SK-N-SH treated with all-trans-retinoic acid at 6 μM for 48 hours (cell line): ENCODE results near the gene SMIM14.

Source experiments
- ATAC-seq: fragments of 200-7000 bp; cut with Tn5 transposase; 3 replicates; pipeline ENCODE4 v1.9.1; 2020; ENCODE audit warnings: mild to moderate bottlenecking, moderate library complexity
- ARNTL ChIP-seq: fragments of 450-650 bp; formaldehyde crosslinking; IDR thresholded peaks from 2 replicates; pipeline ENCODE4 v1.5.0; 2020; ENCODE audit warnings: low read depth, mild to moderate bottlenecking, moderate library complexity, borderline replicate concordance
- BACH2 ChIP-seq: fragments of 250-450 bp; sonication (Bioruptor Pico); IDR thresholded peaks from 2 replicates; pipeline ENCODE4 v1.9.0; 2021; ENCODE audit warnings: mild to moderate bottlenecking, borderline replicate concordance
- CSDC2 ChIP-seq: fragments of 250-450 bp; sonication (Bioruptor Pico); IDR thresholded peaks from 2 replicates; pipeline ENCODE4 v1.5.0; 2020; ENCODE audit warnings: mild to moderate bottlenecking, moderate library complexity
- ESRRG ChIP-seq: fragments of 250-450 bp; sonication (Bioruptor Pico); IDR thresholded peaks from 2 replicates; pipeline ENCODE4 v1.6.1; 2021; ENCODE audit warnings: mild to moderate bottlenecking
- GLIS3 ChIP-seq: fragments of 250-450 bp; sonication (Bioruptor Pico); IDR thresholded peaks from 2 replicates; pipeline ENCODE4 v1.5.0; 2020; ENCODE audit warnings: mild to moderate bottlenecking, moderate library complexity
- ISL1 ChIP-seq: fragments of 250-450 bp; sonication (Bioruptor Pico); IDR thresholded peaks from 2 replicates; pipeline ENCODE4 v2.1.2; 2022; ENCODE audit warnings: mild to moderate bottlenecking, moderate library complexity
- OSR1 ChIP-seq: fragments of 250-450 bp; sonication (Bioruptor Pico); IDR thresholded peaks from 2 replicates; pipeline ENCODE4 v1.8.0; 2022; ENCODE audit warnings: moderate library complexity, mild to moderate bottlenecking, inconsistent platforms
- PPARA ChIP-seq: fragments of 250-450 bp; sonication (Bioruptor Pico); IDR thresholded peaks from 2 replicates; pipeline ENCODE4 v1.5.0; 2020; ENCODE audit warnings: mild to moderate bottlenecking, borderline replicate concordance
- RARB ChIP-seq: fragments of 250-450 bp; sonication (Bioruptor Pico); IDR thresholded peaks from 2 replicates; pipeline ENCODE4 v1.8.0; 2021; ENCODE audit warnings: mild to moderate bottlenecking, moderate library complexity
- SNAI2 ChIP-seq: fragments of 250-450 bp; sonication (Bioruptor Pico); IDR thresholded peaks from 2 replicates; pipeline ENCODE4 v1.5.0; 2020; ENCODE audit warnings: mild to moderate bottlenecking, moderate library complexity
- TOX ChIP-seq: fragments of 250-450 bp; sonication (Bioruptor Pico); IDR thresholded peaks from 2 replicates; pipeline ENCODE4 v1.8.0; 2021; ENCODE audit warnings: mild to moderate bottlenecking, moderate library complexity, borderline replicate concordance
- ZC3H10 ChIP-seq: fragments of 250-450 bp; sonication (Bioruptor Pico); IDR thresholded peaks from 2 replicates; pipeline ENCODE4 v1.5.1; 2021; ENCODE audit warnings: mild to moderate bottlenecking, moderate library complexity
- ZFP3 ChIP-seq: fragments of 250-450 bp; sonication (Bioruptor Pico); IDR thresholded peaks from 2 replicates; pipeline ENCODE4 v1.5.0; 2020; ENCODE audit warnings: mild to moderate bottlenecking, moderate library complexity
- ZFP30 ChIP-seq: fragments of 450-650 bp; formaldehyde crosslinking; IDR thresholded peaks from 2 replicates; pipeline ENCODE4 v1.5.0; 2022; ENCODE audit warnings: mild to moderate bottlenecking, moderate library complexity
- ZNF565 ChIP-seq: fragments of 450-650 bp; formaldehyde crosslinking; conservative IDR thresholded peaks from 2 replicates; pipeline ENCODE4 v1.5.0; 2020; ENCODE audit warnings: low read depth, mild to moderate bottlenecking, moderate library complexity
- ZNF70 ChIP-seq: fragments of 450-650 bp; formaldehyde crosslinking; IDR thresholded peaks from 2 replicates; pipeline ENCODE4 v1.5.0; 2020; ENCODE audit warnings: mild to moderate bottlenecking, moderate library complexity
- ZNF8 ChIP-seq: fragments of 450-650 bp; formaldehyde crosslinking; IDR thresholded peaks from 2 replicates; pipeline ENCODE4 v1.5.0; 2020; ENCODE audit warnings: mild to moderate bottlenecking, moderate library complexity
- TF ChIP-seq, protein P1 (sequence below): fragments of 250-450 bp; sonication (Bioruptor Pico); IDR thresholded peaks from 2 replicates; pipeline ENCODE4 v1.5.1; 2020; ENCODE audit warnings: low read depth, mild to moderate bottlenecking, moderate library complexity
- TF ChIP-seq, protein P2 (sequence below): fragments of 250-450 bp; sonication (Bioruptor Pico); IDR thresholded peaks from 2 replicates; pipeline ENCODE4 v1.5.1; 2021; ENCODE audit warnings: mild to moderate bottlenecking, moderate library complexity
- TF ChIP-seq, protein P3 (sequence below): fragments of 250-450 bp; sonication (Bioruptor Pico); IDR thresholded peaks from 2 replicates; pipeline ENCODE4 v1.8.0; 2020; ENCODE audit warnings: mild to moderate bottlenecking, moderate library complexity, borderline replicate concordance
- TF ChIP-seq, protein P4 (sequence below): fragments of 250-450 bp; sonication (Bioruptor Pico); IDR thresholded peaks from 2 replicates; pipeline ENCODE4 v1.5.0; 2020; ENCODE audit warnings: mild to moderate bottlenecking, moderate library complexity

The SMIM14 gene

DNA sequence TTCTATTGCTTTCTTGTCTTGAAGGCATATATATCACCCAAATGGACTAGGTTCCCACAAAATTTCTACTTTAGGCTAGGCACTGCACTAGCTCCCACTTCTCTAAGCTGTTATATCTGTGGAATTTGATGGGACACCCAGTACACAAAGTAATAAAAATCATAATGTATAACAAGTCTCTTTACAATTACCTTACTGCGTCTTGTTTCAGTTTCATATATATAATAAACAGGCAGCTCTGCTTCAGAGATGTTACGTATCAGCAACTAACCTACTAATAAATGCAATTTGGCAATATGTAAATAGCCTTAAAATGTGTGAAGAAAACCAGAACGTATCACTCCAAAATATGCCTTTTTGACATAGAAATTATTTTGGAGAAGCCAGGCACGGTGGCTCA is 69.5 kb downstream of the SMIM14 start:
- no peak for ATAC-seq
- TF ChIP-seq, protein P1, sequence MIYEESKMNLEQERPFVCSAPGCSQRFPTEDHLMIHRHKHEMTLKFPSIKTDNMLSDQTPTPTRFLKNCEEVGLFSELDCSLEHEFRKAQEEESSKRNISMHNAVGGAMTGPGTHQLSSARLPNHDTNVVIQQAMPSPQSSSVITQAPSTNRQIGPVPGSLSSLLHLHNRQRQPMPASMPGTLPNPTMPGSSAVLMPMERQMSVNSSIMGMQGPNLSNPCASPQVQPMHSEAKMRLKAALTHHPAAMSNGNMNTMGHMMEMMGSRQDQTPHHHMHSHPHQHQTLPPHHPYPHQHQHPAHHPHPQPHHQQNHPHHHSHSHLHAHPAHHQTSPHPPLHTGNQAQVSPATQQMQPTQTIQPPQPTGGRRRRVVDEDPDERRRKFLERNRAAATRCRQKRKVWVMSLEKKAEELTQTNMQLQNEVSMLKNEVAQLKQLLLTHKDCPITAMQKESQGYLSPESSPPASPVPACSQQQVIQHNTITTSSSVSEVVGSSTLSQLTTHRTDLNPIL (CRISPR knock-in tag) = no peak
- TF ChIP-seq TOX (CRISPR knock-in tag) = no peak
- no peak for TF ChIP-seq ZNF8
- no peak for TF ChIP-seq PPARA (CRISPR knock-in tag)

DNA sequence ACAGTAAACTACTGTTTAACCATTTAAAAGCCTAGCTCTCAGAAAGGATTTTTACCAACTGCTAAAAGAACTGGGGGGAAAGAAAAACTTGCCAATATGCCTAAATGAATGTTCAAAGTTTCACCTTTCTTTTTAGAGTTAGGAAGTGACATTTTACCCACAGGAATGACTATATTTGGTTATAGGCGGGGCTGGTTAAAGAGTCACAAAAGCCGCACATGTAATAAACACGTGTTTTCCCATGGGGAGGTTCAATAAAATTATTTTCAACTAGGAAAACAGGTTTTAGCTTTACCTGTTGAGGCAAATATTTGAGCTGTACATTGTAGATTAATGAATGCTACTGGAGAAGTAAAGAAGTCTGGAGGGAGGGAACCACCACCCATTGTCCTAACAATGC is 69.9 kb downstream of the SMIM14 start:
- ATAC-seq = no peak
- no peak for TF ChIP-seq ZNF565 (CRISPR knock-in tag)
- TF ChIP-seq, protein P2, sequence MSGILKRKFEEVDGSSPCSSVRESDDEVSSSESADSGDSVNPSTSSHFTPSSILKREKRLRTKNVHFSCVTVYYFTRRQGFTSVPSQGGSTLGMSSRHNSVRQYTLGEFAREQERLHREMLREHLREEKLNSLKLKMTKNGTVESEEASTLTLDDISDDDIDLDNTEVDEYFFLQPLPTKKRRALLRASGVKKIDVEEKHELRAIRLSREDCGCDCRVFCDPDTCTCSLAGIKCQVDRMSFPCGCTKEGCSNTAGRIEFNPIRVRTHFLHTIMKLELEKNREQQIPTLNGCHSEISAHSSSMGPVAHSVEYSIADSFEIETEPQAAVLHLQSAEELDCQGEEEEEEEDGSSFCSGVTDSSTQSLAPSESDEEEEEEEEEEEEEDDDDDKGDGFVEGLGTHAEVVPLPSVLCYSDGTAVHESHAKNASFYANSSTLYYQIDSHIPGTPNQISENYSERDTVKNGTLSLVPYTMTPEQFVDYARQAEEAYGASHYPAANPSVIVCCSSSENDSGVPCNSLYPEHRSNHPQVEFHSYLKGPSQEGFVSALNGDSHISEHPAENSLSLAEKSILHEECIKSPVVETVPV (CRISPR knock-in tag) = no peak
- TF ChIP-seq TOX (CRISPR knock-in tag) = no peak
- TF ChIP-seq, protein P1 (CRISPR knock-in tag) = no peak
- no peak for TF ChIP-seq CSDC2 (CRISPR knock-in tag)
- TF ChIP-seq ZC3H10 (CRISPR knock-in tag) = no peak
- TF ChIP-seq RARB = no peak
- TF ChIP-seq BACH2 (CRISPR knock-in tag) = no peak
- no peak for TF ChIP-seq OSR1
- no peak for TF ChIP-seq ZNF70 (CRISPR knock-in tag)
- TF ChIP-seq PPARA (CRISPR knock-in tag) = no peak
- TF ChIP-seq ESRRG (CRISPR knock-in tag) = no peak

DNA sequence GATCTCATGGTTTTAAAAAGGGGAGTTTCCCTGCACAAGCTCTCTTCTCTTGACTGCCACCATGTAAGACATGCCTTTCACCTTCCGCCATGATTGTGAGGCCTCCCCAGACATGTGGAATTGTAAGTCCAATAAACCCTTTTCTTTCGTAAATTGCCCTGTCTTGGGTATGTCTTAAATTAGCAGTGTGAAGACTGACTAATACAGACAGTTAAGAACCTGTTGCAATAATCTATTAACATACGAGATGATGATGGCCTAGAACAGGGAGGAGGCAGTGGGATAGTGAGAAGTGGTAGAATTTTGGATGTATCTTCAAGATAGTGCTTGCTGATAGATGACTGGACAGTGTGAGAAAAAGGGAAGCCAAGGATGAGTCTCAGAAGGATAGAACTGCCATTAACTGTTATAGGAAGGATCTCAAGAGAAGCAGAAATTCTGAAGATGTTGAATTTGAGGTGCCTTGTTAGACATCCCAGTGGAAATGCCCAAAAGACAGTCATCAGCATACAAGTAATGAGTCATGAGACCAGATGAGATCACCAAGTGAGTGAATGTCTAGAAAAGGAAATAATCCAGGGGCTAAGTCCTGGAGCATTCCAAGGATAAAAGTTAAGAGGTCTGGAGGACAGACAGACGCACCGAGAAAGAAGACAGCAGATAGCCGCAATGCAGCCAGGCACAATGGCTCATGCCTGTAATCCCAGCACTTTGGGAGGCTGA is 72.6 kb downstream of the SMIM14 start:
- TF ChIP-seq, protein P1 (CRISPR knock-in tag) = no peak
- no peak for TF ChIP-seq ZFP3 (CRISPR knock-in tag)
- TF ChIP-seq RARB = no peak
- no peak for TF ChIP-seq PPARA (CRISPR knock-in tag)
- TF ChIP-seq, protein P3, sequence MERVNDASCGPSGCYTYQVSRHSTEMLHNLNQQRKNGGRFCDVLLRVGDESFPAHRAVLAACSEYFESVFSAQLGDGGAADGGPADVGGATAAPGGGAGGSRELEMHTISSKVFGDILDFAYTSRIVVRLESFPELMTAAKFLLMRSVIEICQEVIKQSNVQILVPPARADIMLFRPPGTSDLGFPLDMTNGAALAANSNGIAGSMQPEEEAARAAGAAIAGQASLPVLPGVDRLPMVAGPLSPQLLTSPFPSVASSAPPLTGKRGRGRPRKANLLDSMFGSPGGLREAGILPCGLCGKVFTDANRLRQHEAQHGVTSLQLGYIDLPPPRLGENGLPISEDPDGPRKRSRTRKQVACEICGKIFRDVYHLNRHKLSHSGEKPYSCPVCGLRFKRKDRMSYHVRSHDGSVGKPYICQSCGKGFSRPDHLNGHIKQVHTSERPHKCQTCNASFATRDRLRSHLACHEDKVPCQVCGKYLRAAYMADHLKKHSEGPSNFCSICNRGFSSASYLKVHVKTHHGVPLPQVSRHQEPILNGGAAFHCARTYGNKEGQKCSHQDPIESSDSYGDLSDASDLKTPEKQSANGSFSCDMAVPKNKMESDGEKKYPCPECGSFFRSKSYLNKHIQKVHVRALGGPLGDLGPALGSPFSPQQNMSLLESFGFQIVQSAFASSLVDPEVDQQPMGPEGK (CRISPR knock-in tag) = no peak
- no peak for TF ChIP-seq ARNTL
- TF ChIP-seq ESRRG (CRISPR knock-in tag) = no peak
- TF ChIP-seq, protein P2 (CRISPR knock-in tag) = no peak
- TF ChIP-seq ISL1 (CRISPR knock-in tag) = no peak
- no peak for TF ChIP-seq OSR1
- TF ChIP-seq GLIS3 (CRISPR knock-in tag) = no peak
- no peak for TF ChIP-seq ZFP30 (CRISPR knock-in tag)
- no peak for TF ChIP-seq CSDC2 (CRISPR knock-in tag)
- TF ChIP-seq ZC3H10 (CRISPR knock-in tag) = no peak
- no peak for TF ChIP-seq TOX (CRISPR knock-in tag)
- TF ChIP-seq, protein P4, sequence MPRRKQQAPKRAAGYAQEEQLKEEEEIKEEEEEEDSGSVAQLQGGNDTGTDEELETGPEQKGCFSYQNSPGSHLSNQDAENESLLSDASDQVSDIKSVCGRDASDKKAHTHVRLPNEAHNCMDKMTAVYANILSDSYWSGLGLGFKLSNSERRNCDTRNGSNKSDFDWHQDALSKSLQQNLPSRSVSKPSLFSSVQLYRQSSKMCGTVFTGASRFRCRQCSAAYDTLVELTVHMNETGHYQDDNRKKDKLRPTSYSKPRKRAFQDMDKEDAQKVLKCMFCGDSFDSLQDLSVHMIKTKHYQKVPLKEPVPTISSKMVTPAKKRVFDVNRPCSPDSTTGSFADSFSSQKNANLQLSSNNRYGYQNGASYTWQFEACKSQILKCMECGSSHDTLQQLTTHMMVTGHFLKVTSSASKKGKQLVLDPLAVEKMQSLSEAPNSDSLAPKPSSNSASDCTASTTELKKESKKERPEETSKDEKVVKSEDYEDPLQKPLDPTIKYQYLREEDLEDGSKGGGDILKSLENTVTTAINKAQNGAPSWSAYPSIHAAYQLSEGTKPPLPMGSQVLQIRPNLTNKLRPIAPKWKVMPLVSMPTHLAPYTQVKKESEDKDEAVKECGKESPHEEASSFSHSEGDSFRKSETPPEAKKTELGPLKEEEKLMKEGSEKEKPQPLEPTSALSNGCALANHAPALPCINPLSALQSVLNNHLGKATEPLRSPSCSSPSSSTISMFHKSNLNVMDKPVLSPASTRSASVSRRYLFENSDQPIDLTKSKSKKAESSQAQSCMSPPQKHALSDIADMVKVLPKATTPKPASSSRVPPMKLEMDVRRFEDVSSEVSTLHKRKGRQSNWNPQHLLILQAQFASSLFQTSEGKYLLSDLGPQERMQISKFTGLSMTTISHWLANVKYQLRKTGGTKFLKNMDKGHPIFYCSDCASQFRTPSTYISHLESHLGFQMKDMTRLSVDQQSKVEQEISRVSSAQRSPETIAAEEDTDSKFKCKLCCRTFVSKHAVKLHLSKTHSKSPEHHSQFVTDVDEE (CRISPR knock-in tag) = no peak
- TF ChIP-seq SNAI2 (CRISPR knock-in tag) = no peak
- no peak for TF ChIP-seq ZNF70 (CRISPR knock-in tag)
- no peak for TF ChIP-seq ZNF8
- TF ChIP-seq ZNF565 (CRISPR knock-in tag) = no peak
- peak; percentile 59; the same call in 2 of the 3 replicates for ATAC-seq
